CD8-positive, alpha-beta memory T cell (primary cell): ENCODE measurements around the gene AGPAT1. TPM values are rescaled to one million over a fixed set of nuclear protein-coding genes. Genes with fewer than 3 reads are reported as not detected.

ENCODE experiments used
- CTCF ChIA-PET: fragments of 350-600 bp; sonication (Branson Sonifier 250); formaldehyde crosslinking; loops from one replicate; lab custom pipeline; 2021; ENCODE audit warnings: antibody characterized with exemption; lab: Charles Lee
- POLR2A ChIA-PET: fragments of 350-600 bp; sonication (Branson Sonifier 250); formaldehyde crosslinking; loops from one replicate; lab custom pipeline; 2021; ENCODE audit warnings: antibody characterized with exemption; lab: Charles Lee
- DNase-seq, 5 donors: peaks; one replicate each; pipeline versions ENCODE4 v3.0.0 to v3.0.0-alpha.2; 2020 to 2022; ENCODE audit warnings: mixed read lengths in 1 of 5
- H3K27ac ChIP-seq: one replicate; pipeline ENCODE4 v1.7.0; 2013; ENCODE audit warnings: low read depth, mild to moderate bottlenecking, low read length, moderate library complexity
- H3K27me3 ChIP-seq: 2 replicates; pipeline ENCODE4 v1.7.0; 2013; ENCODE audit warnings: low read length, mild to moderate bottlenecking; ENCODE audit not compliant: insufficient read depth, poor library complexity, severe bottlenecking
- H3K36me3 ChIP-seq: 2 replicates; pipeline ENCODE4 v1.7.0; 2013; ENCODE audit warnings: mild to moderate bottlenecking, low read length, moderate library complexity; ENCODE audit not compliant: insufficient read depth
- H3K4me1 ChIP-seq: 2 replicates; pipeline ENCODE4 v1.7.0; 2013; ENCODE audit warnings: mild to moderate bottlenecking, low read length, moderate library complexity; ENCODE audit not compliant: insufficient read depth
- H3K4me3 ChIP-seq: 2 replicates; pipeline ENCODE4 v1.7.0; 2013; ENCODE audit warnings: mild to moderate bottlenecking, low read length
- H3K9me3 ChIP-seq: 2 replicates; pipeline ENCODE4 v1.7.0; 2013; ENCODE audit warnings: mild to moderate bottlenecking, low read length
- H3K27ac Mint-ChIP-seq, 8 donors: one replicate each; pipeline ENCODE4 v1.8.0; 2020 to 2021; ENCODE audit warnings: mixed read lengths in 8 of 8, mild to moderate bottlenecking in 6 of 8, inconsistent platforms in 3 of 8, moderate library complexity in 3 of 8
- H3K27me3 Mint-ChIP-seq, 2 donors: one replicate each; pipeline ENCODE4 v1.8.0; 2020 to 2021; ENCODE audit warnings: mixed read lengths in 2 of 2, mild to moderate bottlenecking in 1 of 2, moderate library complexity in 1 of 2
- H3K36me3 Mint-ChIP-seq, 3 donors: one replicate each; pipeline ENCODE4 v1.8.0; 2020 to 2021; ENCODE audit warnings: mixed read lengths in 3 of 3, inconsistent platforms in 1 of 3, mild to moderate bottlenecking in 1 of 3
- H3K4me1 Mint-ChIP-seq, 3 donors: one replicate each; pipeline ENCODE4 v1.8.0; 2020 to 2021; ENCODE audit warnings: mixed read lengths in 3 of 3, inconsistent platforms in 1 of 3, mild to moderate bottlenecking in 1 of 3
- H3K4me3 Mint-ChIP-seq, 7 donors: one replicate each; pipeline ENCODE4 v1.8.0; 2020 to 2021; ENCODE audit warnings: mixed read lengths in 7 of 7, mild to moderate bottlenecking in 6 of 7, moderate library complexity in 4 of 7, inconsistent platforms in 2 of 7
- H3K9me3 Mint-ChIP-seq, 5 donors: one replicate each; pipeline ENCODE4 v1.8.0; 2020 to 2022; ENCODE audit warnings: mixed read lengths in 5 of 5, mild to moderate bottlenecking in 3 of 5, moderate library complexity in 2 of 5, inconsistent platforms in 1 of 5
- polyA plus RNA-seq: library from polyadenylated mRNA; unstranded; fragments of 300-500 nt; fragmentation: Illumina TruSeq; gene quantifications from one replicate; pipeline ENCODE4 v1.2.3, GENCODE V29; 2021
- total RNA-seq, 2 experiments: library from RNA; stranded (reverse); gene quantifications; one replicate each; pipeline ENCODE4 v1.2.3, GENCODE V29; 2021

AGPAT1 gene
- total and polyA plus RNA-seq, 3 experiments from 2014 or later = 23.5 to 42.6 (median 42.5) TPM

- DNase-seq = no peak
- H3K27ac ChIP-seq = peak overlapping the region; percentile 62
- H3K4me3 Mint-ChIP-seq = no peak overlapping the region
- peaks cover 15% of the 10 kb centered on the region for H3K4me1 ChIP-seq
- peaks cover 16% of the 10 kb centered on the region for H3K36me3 ChIP-seq
- H3K27me3 Mint-ChIP-seq = no peaks in the 10 kb centered on the region
- H3K36me3 Mint-ChIP-seq = peaks cover 0 to 59% (median 14%) of the 10 kb centered on the region in 3 donors
- no peaks in the 10 kb centered on the region for H3K9me3 Mint-ChIP-seq
- ChIA-PET POLR2A (interaction anchor here (0.5 kb wide), 1 partner anchor 195 kb away, joined by 3 read pairs; no protein-coding TSS in a partner anchor), CTCF (no interaction called here)
- H3K4me3 ChIP-seq = no peak overlapping the region
- H3K27me3 ChIP-seq = no peaks in the 10 kb centered on the region
- peaks cover 10 to 24% (median 21%) of the 10 kb centered on the region in 3 donors for H3K4me1 Mint-ChIP-seq
- H3K27ac Mint-ChIP-seq = peak overlapping the region in 1 of 8 donors; percentile 57
- no peaks in the 10 kb centered on the region for H3K9me3 ChIP-seq
These were observed 6.9 kb downstream of the AGPAT1 start for GRCh38 chr6:32168807-32169591.

- Mint-ChIP-seq H3K27ac (peak overlapping the region in 1 of 8 donors; percentile 75), H3K9me3 (no peaks in the 10 kb centered on the region), H3K27me3 (no peaks in the 10 kb centered on the region), H3K4me1 (peaks cover 6 to 17% (median 15%) of the 10 kb centered on the region in 3 donors), H3K4me3 (no peak overlapping the region), H3K36me3 (peaks cover 0 to 59% (median 14%) of the 10 kb centered on the region in 3 donors)
- H3K4me3 ChIP-seq = no peak overlapping the region
- peaks cover 16% of the 10 kb centered on the region for H3K36me3 ChIP-seq
- no peaks in the 10 kb centered on the region for H3K27me3 ChIP-seq
- H3K27ac ChIP-seq = peak overlapping the region; percentile 62
- DNase-seq = no peak
- no peaks in the 10 kb centered on the region for H3K9me3 ChIP-seq
- ChIA-PET POLR2A (no interaction called here), CTCF (no interaction called here)
- H3K4me1 ChIP-seq = peaks cover 9% of the 10 kb centered on the region
These were observed 7.5 kb downstream of the AGPAT1 start for GRCh38 chr6:32168350-32168749.

GRCh38 chr6:32167761-32168262 lies 8.1 kb downstream of the AGPAT1 start:
- Mint-ChIP-seq H3K27me3 (no peaks in the 10 kb centered on the region), H3K4me1 (peaks cover 4 to 12% (median 9%) of the 10 kb centered on the region in 3 donors), H3K4me3 (no peak overlapping the region), H3K9me3 (no peaks in the 10 kb centered on the region), H3K27ac (peak overlapping the region in 1 of 8 donors; percentile 64), H3K36me3 (peaks cover 0 to 63% (median 14%) of the 10 kb centered on the region in 3 donors)
- no peaks in the 10 kb centered on the region for H3K9me3 ChIP-seq
- no peaks in the 10 kb centered on the region for H3K27me3 ChIP-seq
- H3K36me3 ChIP-seq = peaks cover 16% of the 10 kb centered on the region
- CTCF ChIA-PET = no interaction called here
- H3K27ac ChIP-seq = peak overlapping the region; percentile 62
- DNase-seq = no peak
- POLR2A ChIA-PET = no interaction called here
- peaks cover 5% of the 10 kb centered on the region for H3K4me1 ChIP-seq
- H3K4me3 ChIP-seq = no peak overlapping the region

- H3K9me3 ChIP-seq = no peaks in the 10 kb centered on the region
- ChIA-PET CTCF (interaction anchor here (1.6 kb wide), 1 partner anchor 28 kb away, joined by 4 read pairs; no protein-coding TSS in a partner anchor), POLR2A (interaction anchor here (0.7 kb wide), 1 partner anchor 28 kb away, joined by 3 read pairs; no protein-coding TSS in a partner anchor)
- DNase-seq = no peak
- no peak overlapping the region for H3K4me3 ChIP-seq
- Mint-ChIP-seq H3K27ac (peak overlapping the region in 1 of 8 donors; percentile 64), H3K4me3 (no peak overlapping the region), H3K9me3 (no peaks in the 10 kb centered on the region), H3K27me3 (no peaks in the 10 kb centered on the region), H3K4me1 (peaks cover 4 to 8% (median 5%) of the 10 kb centered on the region in 3 donors), H3K36me3 (peaks cover 0 to 67% (median 14%) of the 10 kb centered on the region in 3 donors)
- H3K36me3 ChIP-seq = peaks cover 16% of the 10 kb centered on the region
- H3K4me1 ChIP-seq = no peaks in the 10 kb centered on the region
- H3K27ac ChIP-seq = peak overlapping the region; percentile 62
- H3K27me3 ChIP-seq = no peaks in the 10 kb centered on the region
These were observed 8.6 kb downstream of the AGPAT1 start for GRCh38 chr6:32167154-32167760.

GRCh38 chr6:32166411-32167061 lies 9.3 kb downstream of the AGPAT1 start:
- DNase-seq = no peak
- CTCF ChIA-PET = interaction anchor here (1.6 kb wide), 1 partner anchor 29 kb away, joined by 4 read pairs; no protein-coding TSS in a partner anchor
- H3K36me3 ChIP-seq = peaks cover 16% of the 10 kb centered on the region
- no peak overlapping the region for H3K4me3 ChIP-seq
- H3K27ac Mint-ChIP-seq = peak overlapping the region in 2 of 8 donors; percentile 50 to 75
- H3K4me1 Mint-ChIP-seq = peaks cover 4 to 5% (median 5%) of the 10 kb centered on the region in 3 donors
- H3K9me3 ChIP-seq = no peaks in the 10 kb centered on the region
- no peaks in the 10 kb centered on the region for H3K27me3 Mint-ChIP-seq
- no peaks in the 10 kb centered on the region for H3K27me3 ChIP-seq
- H3K4me3 Mint-ChIP-seq = no peak overlapping the region
- no peaks in the 10 kb centered on the region for H3K4me1 ChIP-seq
- H3K9me3 Mint-ChIP-seq = no peaks in the 10 kb centered on the region
- POLR2A ChIA-PET = interaction anchor here (0.5 to 0.7 kb wide), 2 partner anchors 29 to 457 kb away, joined by 3 to 5 read pairs; no protein-coding TSS in a partner anchor
- peaks cover 0 to 65% (median 14%) of the 10 kb centered on the region in 3 donors for H3K36me3 Mint-ChIP-seq
- H3K27ac ChIP-seq = no peak overlapping the region

- H3K36me3 Mint-ChIP-seq = peaks cover 0 to 45% (median 4%) of the 10 kb centered on the region in 3 donors
- no peaks in the 10 kb centered on the region for H3K9me3 Mint-ChIP-seq
- no peak within 1 kb of the TSS for H3K4me3 Mint-ChIP-seq
- CTCF ChIA-PET = interaction anchor here (1.8 kb wide), 1 partner anchor 45 kb away, joined by 4 read pairs; no protein-coding TSS in a partner anchor
- H3K4me1 Mint-ChIP-seq = peaks cover 0 to 5% (median 2%) of the 10 kb centered on the region in 3 donors
- peak within 1 kb of the TSS in 2 of 8 donors; percentile 6 to 47 for H3K27ac Mint-ChIP-seq
- Histone ChIP-seq H3K27ac (no peak within 1 kb of the TSS), H3K4me1 (no peaks in the 10 kb centered on the region), H3K27me3 (no peaks in the 10 kb centered on the region), H3K4me3 (no peak within 1 kb of the TSS), H3K36me3 (peaks cover 9% of the 10 kb centered on the region), H3K9me3 (no peaks in the 10 kb centered on the region)
- DNase-seq = no peak
- POLR2A ChIA-PET = interaction anchor here (0.6 kb wide), 1 partner anchor 283 kb away, joined by 4 read pairs; no protein-coding TSS in a partner anchor
- no peaks in the 10 kb centered on the region for H3K27me3 Mint-ChIP-seq
These were observed 11.6 kb downstream of the AGPAT1 start, which contains the start of gene EGFL8 for GRCh38 chr6:32164295-32164694. Gene EGFL8, plus strand, starts transcription at chr6:32164595. Its CDS starts 1,571 bp downstream, at chr6:32166166.

GRCh38 chr6:32163559-32164258 lies 12.2 kb downstream of the AGPAT1 start:
- no peaks in the 10 kb centered on the region for H3K9me3 ChIP-seq
- Mint-ChIP-seq H3K27me3 (no peaks in the 10 kb centered on the region), H3K36me3 (peaks cover 0 to 43% (median 4%) of the 10 kb centered on the region in 3 donors), H3K9me3 (no peaks in the 10 kb centered on the region), H3K27ac (no peak overlapping the region), H3K4me1 (peaks cover 0 to 5% (median 2%) of the 10 kb centered on the region in 3 donors), H3K4me3 (no peak overlapping the region)
- H3K27ac ChIP-seq = no peak overlapping the region
- no peaks in the 10 kb centered on the region for H3K27me3 ChIP-seq
- ChIA-PET CTCF (interaction anchor here (1.8 kb wide), 1 partner anchor 45 kb away, joined by 4 read pairs; no protein-coding TSS in a partner anchor), POLR2A (no interaction called here)
- H3K4me1 ChIP-seq = no peaks in the 10 kb centered on the region
- H3K36me3 ChIP-seq = peaks cover 6% of the 10 kb centered on the region
- no peak for DNase-seq
- H3K4me3 ChIP-seq = no peak overlapping the region
